ENCODE results near the gene ASIC4.

Gene ASIC4

GRCh38 chr2:219477815-219478214 lies 36.5 kb upstream of the ASIC4 start:
- no peak overlapping the region for H3K4me3 ChIP-seq (replicated peaks; ENCODE audit: insufficient read depth, low read length)
- no peak for TF ChIP-seq GABPA (IDR thresholded peaks at IDR 0.05; ENCODE audit: low read depth)
- no peak for TF ChIP-seq REST (IDR thresholded peaks at IDR 0.05; ENCODE audit: insufficient replicate concordance, low read depth)
- no peak for TF ChIP-seq POLR2AphosphoS5 (IDR thresholded peaks at IDR 0.05; ENCODE audit: low read depth)
- no peak for TF ChIP-seq CTCF (IDR thresholded peaks at IDR 0.05; ENCODE audit: insufficient read depth, low read length)
- TF ChIP-seq SPI1 (IDR thresholded peaks at IDR 0.05; ENCODE audit: borderline replicate concordance, low read depth): no peak
- no peak for DNase-seq (ENCODE audit: low read depth in 1 of 2, low spot score in 1 of 2)
- H3K27me3 ChIP-seq (ENCODE audit: insufficient read depth, poor library complexity, severe bottlenecking): peaks cover 11% of the 10 kb centered on the region
- H3K27ac ChIP-seq (replicated peaks): no peak overlapping the region

GRCh38 chr2:219478916-219479315 lies 35.4 kb upstream of the ASIC4 start:
- no peak overlapping the region for H3K4me3 ChIP-seq (replicated peaks; ENCODE audit: insufficient read depth, low read length)

GRCh38 chr2:219480004-219480403 lies 34.3 kb upstream of the ASIC4 start:
- Histone ChIP-seq H3K27me3 (ENCODE audit: insufficient read depth, poor library complexity, severe bottlenecking) (peaks cover 28% of the 10 kb centered on the region), H3K27ac (replicated peaks) (no peak overlapping the region), H3K4me3 (replicated peaks; ENCODE audit: insufficient read depth, low read length) (no peak overlapping the region)
- TF ChIP-seq POLR2AphosphoS5 (IDR thresholded peaks at IDR 0.05; ENCODE audit: low read depth) (no peak), SPI1 (IDR thresholded peaks at IDR 0.05; ENCODE audit: borderline replicate concordance, low read depth) (no peak), REST (IDR thresholded peaks at IDR 0.05; ENCODE audit: insufficient replicate concordance, low read depth) (no peak), GABPA (IDR thresholded peaks at IDR 0.05; ENCODE audit: low read depth) (no peak), CTCF (IDR thresholded peaks at IDR 0.05; ENCODE audit: insufficient read depth, low read length) (no peak)
- no peak for DNase-seq (ENCODE audit: low read depth in 1 of 2, low spot score in 1 of 2)

More at GRCh38 chr2:219478916-219479315, 35.4 kb upstream of the ASIC4 start:
- Histone ChIP-seq H3K27ac (replicated peaks) (no peak overlapping the region), H3K27me3 (ENCODE audit: insufficient read depth, poor library complexity, severe bottlenecking) (peaks cover 20% of the 10 kb centered on the region)
- no peak for DNase-seq (ENCODE audit: low read depth in 1 of 2, low spot score in 1 of 2)
- no peak for TF ChIP-seq POLR2AphosphoS5 (IDR thresholded peaks at IDR 0.05; ENCODE audit: low read depth)
- no peak for TF ChIP-seq REST (IDR thresholded peaks at IDR 0.05; ENCODE audit: insufficient replicate concordance, low read depth)
- no peak for TF ChIP-seq SPI1 (IDR thresholded peaks at IDR 0.05; ENCODE audit: borderline replicate concordance, low read depth)
- no peak for TF ChIP-seq CTCF (IDR thresholded peaks at IDR 0.05; ENCODE audit: insufficient read depth, low read length)
- TF ChIP-seq GABPA (IDR thresholded peaks at IDR 0.05; ENCODE audit: low read depth): no peak

Measured in HL-60 (cell line).